Upper lobe of right lung (tissue), 1 donor: ENCODE measurements around the gene TJP2. TPM values are rescaled to one million over a fixed set of nuclear protein-coding genes. Genes with fewer than 3 reads are reported as not detected.

Source experiments
- ATAC-seq: fragments of 200-7000 bp; cut with Tn5 transposase; one replicate; pipeline ENCODE4 v1.9.1; 2020; ENCODE audit warnings: mild to moderate bottlenecking, moderate library complexity
- DNase-seq: peaks from one replicate; pipeline ENCODE4 v3.0.0-alpha.2; 2020
- H3K27ac ChIP-seq: fragments of 200-600 bp; one replicate; pipeline ENCODE4 v1.8.0; 2022
- H3K27me3 ChIP-seq: fragments of 200-600 bp; one replicate; pipeline ENCODE4 v1.8.0; 2022; ENCODE audit warnings: mild to moderate bottlenecking
- H3K36me3 ChIP-seq: fragments of 200-600 bp; one replicate; pipeline ENCODE4 v1.8.0; 2022
- H3K4me1 ChIP-seq: fragments of 200-600 bp; one replicate; pipeline ENCODE4 v1.8.0; 2022
- H3K4me3 ChIP-seq: fragments of 200-600 bp; one replicate; pipeline ENCODE4 v1.8.0; 2022; ENCODE audit warnings: mild to moderate bottlenecking
- H3K9me3 ChIP-seq: fragments of 200-600 bp; one replicate; pipeline ENCODE4 v1.8.0; 2022
- CTCF ChIP-seq: fragments of 200-600 bp; IDR thresholded peaks from one replicate; pipeline ENCODE4 v1.8.0; 2022; ENCODE audit warnings: antibody characterized with exemption
- intact Hi-C: fragments of 100-400 bp; cut with DNase I; formaldehyde crosslinking; loops from one replicate; pipeline ENCODE4 v1.11.0; 2022
- total RNA-seq: library from RNA; stranded (reverse); fragmentation: NEBNext Ultra II Directional; extraction: Animal tissue kit (Norgen Biotek cat#: 25700); gene quantifications from one replicate; pipeline ENCODE4 v1.2.1, GENCODE V29; 2021
- donor health status: DM: no; HTN: yes; CAD: no; lungs with severe emphysema.

TJP2 gene
- total RNA-seq, 1 donor from 2014 or later: 131 TPM

- Histone ChIP-seq H3K27me3 (no peaks in the 10 kb centered on the region), H3K4me3 (no peak overlapping the region), H3K36me3 (no peaks in the 10 kb centered on the region), H3K9me3 (no peaks in the 10 kb centered on the region), H3K27ac (no peak overlapping the region), H3K4me1 (peaks cover 23% of the 10 kb centered on the region)
- ATAC-seq (peak; percentile 62), DNase-seq (no peak)
- no peak for TF ChIP-seq CTCF
- intact Hi-C loops: no loop called here
Observed at GRCh38 chr9:69168709-69169217, 5.3 kb upstream of the TJP2 start.

- ATAC-seq (no peak), DNase-seq (no peak)
- intact Hi-C loops: no loop called here
Observed at GRCh38 chr9:69170231-69170630, 3.8 kb upstream of the TJP2 start.

DNA sequence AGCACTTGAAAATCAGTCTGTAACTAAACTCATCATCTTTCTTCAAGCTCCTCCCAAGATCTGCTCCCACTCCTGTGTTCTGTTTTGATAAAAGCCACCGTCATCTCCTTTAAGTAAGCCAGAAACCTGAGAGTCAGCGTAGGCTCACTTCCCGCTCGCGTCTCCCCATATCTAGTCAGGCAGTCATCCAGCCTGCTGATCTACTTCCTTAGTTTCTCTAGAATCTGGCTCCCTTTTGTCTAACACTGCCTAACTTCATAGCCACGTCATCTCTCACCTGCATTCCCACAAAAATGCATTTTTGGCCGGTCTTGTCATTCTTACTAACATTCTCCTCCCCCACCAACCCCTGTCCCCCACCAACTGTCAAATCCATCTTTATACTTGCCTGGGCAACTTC is 3.0 kb upstream of the TJP2 start:
- Histone ChIP-seq H3K36me3 (no peaks in the 10 kb centered on the region), H3K4me1 (peaks cover 38% of the 10 kb centered on the region), H3K4me3 (no peak overlapping the region), H3K9me3 (no peaks in the 10 kb centered on the region), H3K27ac (peak overlapping the region; percentile 7), H3K27me3 (no peaks in the 10 kb centered on the region)
- intact Hi-C loops: no loop called here
- no peak for DNase-seq
- ATAC-seq: peak; percentile 7
- TF ChIP-seq CTCF: no peak

More at GRCh38 chr9:69170231-69170630, 3.8 kb upstream of the TJP2 start:
- no peaks in the 10 kb centered on the region for H3K9me3 ChIP-seq
- H3K4me3 ChIP-seq: no peak overlapping the region
- H3K36me3 ChIP-seq: no peaks in the 10 kb centered on the region
- H3K27ac ChIP-seq: no peak overlapping the region
- H3K27me3 ChIP-seq: no peaks in the 10 kb centered on the region
- no peak for TF ChIP-seq CTCF
- peaks cover 30% of the 10 kb centered on the region for H3K4me1 ChIP-seq

- H3K4me1 ChIP-seq: peaks cover 42% of the 10 kb centered on the region
- no peak overlapping the region for H3K27ac ChIP-seq
Observed at GRCh38 chr9:69171517-69171916, 2.6 kb upstream of the TJP2 start.

DNA sequence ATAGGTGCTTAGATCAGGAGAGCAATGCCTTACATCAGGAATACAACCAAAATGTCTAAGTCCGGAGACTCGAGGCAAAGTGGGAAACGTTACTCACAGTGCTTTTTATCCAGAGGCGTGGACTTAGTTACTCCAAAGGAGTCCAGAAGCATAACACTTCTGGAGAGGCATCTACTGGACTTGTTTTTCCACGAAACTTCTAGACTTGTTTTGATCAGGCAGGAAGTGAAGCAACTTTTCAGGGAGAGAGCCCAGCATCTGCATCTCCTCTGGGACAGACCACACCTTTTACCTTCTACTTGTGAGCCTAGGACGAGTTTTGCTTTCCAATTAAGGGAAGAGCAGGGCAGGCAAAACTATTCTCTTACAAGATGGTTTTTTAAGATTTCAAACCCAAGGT is 1.2 kb upstream of the TJP2 start:
- no peak for DNase-seq
- Histone ChIP-seq H3K36me3 (no peaks in the 10 kb centered on the region), H3K4me1 (peaks cover 48% of the 10 kb centered on the region), H3K4me3 (no peak overlapping the region), H3K27ac (no peak overlapping the region), H3K9me3 (no peaks in the 10 kb centered on the region), H3K27me3 (no peaks in the 10 kb centered on the region)
- TF ChIP-seq CTCF: no peak
- intact Hi-C loops: no loop called here
- ATAC-seq: no peak

More at GRCh38 chr9:69171517-69171916, 2.6 kb upstream of the TJP2 start:
- H3K36me3 ChIP-seq: no peaks in the 10 kb centered on the region
- no peak for TF ChIP-seq CTCF
- no peaks in the 10 kb centered on the region for H3K9me3 ChIP-seq
- no peaks in the 10 kb centered on the region for H3K27me3 ChIP-seq
- intact Hi-C loops: no loop called here
- no peak for DNase-seq
- H3K4me3 ChIP-seq: no peak overlapping the region
- ATAC-seq: no peak

DNA sequence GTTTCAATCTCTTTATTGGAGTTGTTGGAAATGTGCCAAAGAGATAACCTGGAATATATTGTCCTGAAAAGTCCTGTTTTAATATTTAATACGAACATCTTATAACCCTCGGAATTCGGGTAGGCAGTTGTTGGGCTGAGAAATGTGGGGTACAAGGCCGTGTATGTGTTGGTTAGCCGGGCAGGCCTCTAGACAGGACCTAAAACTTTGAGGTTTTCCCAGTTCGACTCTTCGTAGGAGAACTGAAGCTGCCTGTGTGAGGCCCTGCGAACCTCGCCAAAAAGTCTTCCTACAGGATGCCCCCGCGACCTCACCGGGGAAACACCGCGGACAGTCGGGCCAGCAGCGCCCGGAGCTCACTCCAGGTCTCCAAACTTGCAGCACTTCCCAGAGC is 583 bp upstream of the TJP2 start:
- TF ChIP-seq CTCF: no peak
- no peak for ATAC-seq
- H3K4me3 ChIP-seq: peak overlapping the region; percentile 70
- intact Hi-C loops: no loop called here
- no peak for DNase-seq
- H3K4me1 ChIP-seq: peaks cover 54% of the 10 kb centered on the region
- H3K27ac ChIP-seq: peak overlapping the region; percentile 63
- no peaks in the 10 kb centered on the region for H3K36me3 ChIP-seq
- H3K27me3 ChIP-seq: no peaks in the 10 kb centered on the region
- no peaks in the 10 kb centered on the region for H3K9me3 ChIP-seq
